ENCODE data around the gene CGA.
"Not testable (repeated sequence)": the region's sequence is repeated elsewhere in the genome, so short reads cannot be mapped to it uniquely, and the experiment has no call there.

Gene CGA

DNA sequence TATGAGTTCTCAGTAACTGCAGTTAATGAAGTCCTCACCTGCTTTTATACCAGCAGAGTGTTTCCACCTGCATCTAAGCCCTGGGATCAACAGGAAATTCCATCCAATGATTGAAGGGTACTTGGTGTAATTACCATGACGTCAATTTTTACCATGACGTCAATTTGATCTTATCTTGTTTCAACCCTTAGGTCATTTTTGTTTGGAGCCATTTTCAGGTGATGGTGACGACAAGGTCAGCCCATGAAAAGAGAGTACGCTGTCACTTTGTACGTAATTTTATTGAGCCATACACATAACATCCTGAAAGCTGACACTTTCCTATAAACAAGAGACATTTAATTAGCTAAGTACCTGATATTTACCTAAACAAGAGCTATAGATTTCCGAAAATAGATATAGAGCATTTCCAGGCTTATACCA lies at the start of gene CGA:
TSS of gene CGA (minus strand) at position 20 of the 423 bp plus-strand sequence. CDS start 6,906 bp downstream, outside the sequence.
- Histone ChIP-seq H3K27ac (no peak within 1 kb of the TSS), H3K4me3 (no peak within 1 kb of the TSS)
- no peak for DNase-seq (ENCODE audit: low spot score)
- TF ChIP-seq, protein P1, sequence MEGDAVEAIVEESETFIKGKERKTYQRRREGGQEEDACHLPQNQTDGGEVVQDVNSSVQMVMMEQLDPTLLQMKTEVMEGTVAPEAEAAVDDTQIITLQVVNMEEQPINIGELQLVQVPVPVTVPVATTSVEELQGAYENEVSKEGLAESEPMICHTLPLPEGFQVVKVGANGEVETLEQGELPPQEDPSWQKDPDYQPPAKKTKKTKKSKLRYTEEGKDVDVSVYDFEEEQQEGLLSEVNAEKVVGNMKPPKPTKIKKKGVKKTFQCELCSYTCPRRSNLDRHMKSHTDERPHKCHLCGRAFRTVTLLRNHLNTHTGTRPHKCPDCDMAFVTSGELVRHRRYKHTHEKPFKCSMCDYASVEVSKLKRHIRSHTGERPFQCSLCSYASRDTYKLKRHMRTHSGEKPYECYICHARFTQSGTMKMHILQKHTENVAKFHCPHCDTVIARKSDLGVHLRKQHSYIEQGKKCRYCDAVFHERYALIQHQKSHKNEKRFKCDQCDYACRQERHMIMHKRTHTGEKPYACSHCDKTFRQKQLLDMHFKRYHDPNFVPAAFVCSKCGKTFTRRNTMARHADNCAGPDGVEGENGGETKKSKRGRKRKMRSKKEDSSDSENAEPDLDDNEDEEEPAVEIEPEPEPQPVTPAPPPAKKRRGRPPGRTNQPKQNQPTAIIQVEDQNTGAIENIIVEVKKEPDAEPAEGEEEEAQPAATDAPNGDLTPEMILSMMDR (IDR thresholded peaks at IDR 0.05): no peak

DNA sequence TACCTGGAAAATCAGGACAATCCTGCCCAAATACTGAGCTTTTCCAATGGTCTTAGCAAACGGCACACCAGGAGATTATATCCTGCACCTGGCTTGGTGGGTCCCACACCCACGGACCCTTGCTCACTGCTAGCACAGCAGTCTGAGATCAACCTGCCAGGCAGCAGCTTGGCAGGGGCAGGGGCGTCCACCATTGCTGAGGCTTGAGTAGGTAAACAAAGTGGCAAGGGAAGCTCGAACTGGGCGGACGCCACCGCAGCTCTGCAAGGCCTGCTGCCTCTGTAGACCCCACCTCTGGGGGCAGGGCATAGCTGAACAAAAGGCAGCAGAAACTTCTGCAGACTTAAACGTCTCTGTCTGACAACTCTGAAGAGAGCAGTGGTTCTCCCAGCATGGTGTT lies 45.0 kb upstream of the CGA start:
- DNase-seq (ENCODE audit: low spot score); H3K4me3 ChIP-seq; H3K27ac ChIP-seq: not testable (repeated sequence)

DNA sequence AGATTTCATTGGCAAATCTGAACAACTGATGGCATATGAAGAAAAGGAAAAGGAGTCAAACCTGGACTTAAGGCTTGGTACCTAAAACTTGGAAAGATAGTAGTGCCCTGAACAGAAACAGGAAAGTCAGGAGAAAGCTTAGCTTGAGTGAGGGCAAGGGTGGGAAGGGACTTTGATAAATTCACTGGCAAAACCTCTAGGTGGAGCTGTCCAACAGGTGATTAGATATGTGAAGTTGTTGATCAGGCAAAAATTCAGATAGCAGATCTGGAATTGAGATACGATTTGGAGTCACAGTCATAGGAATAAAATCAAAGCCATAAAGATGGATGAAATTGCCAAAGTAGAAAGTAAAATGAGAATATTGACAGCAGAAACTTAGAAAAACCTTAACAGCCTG lies 44.3 kb upstream of the CGA start:
- TF ChIP-seq, protein P1 (IDR thresholded peaks at IDR 0.05): peak; percentile 32
- no peak overlapping the region for H3K27ac ChIP-seq
- DNase-seq (ENCODE audit: low spot score): no peak
- H3K4me3 ChIP-seq: no peak overlapping the region

DNA sequence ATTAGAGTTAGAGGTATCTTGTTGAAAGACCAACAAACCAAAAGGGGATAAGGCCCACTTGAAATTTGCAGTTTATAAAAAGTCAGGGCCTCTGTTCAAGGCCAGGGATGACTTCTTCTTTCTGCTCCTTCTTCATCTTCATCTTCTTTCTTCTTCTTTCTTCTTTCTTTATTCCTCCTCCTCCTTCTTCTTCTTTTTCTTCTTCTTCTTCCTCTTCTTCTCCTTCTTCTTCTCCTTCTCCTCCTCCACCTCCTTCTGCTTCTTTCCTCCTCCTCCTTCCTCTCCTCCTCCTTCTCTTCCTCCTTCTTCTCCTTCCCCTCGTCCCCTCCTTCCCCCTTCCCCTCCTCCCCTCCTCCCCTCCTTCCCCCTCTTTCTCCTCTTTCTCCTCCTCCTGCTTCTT lies 42.1 kb upstream of the CGA start:
- TF ChIP-seq, protein P1 (IDR thresholded peaks at IDR 0.05): no peak
- Histone ChIP-seq H3K27ac (no peak overlapping the region), H3K4me3 (no peak overlapping the region)
- DNase-seq (ENCODE audit: low spot score): no peak

DNA sequence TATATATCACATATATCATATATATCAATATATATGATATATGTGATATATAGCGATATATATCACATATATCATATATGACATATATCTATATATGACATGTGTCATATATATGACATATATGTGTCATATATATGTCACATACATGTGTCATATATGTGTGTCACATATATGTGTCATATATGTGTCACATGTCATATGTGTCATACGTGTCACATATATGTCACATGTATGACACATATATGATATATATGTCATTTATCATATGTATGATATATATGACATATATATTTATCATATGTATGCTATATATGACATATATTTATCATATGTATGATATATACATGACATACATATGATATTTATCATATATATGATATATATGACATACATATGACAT lies 32.8 kb upstream of the CGA start:
- Histone ChIP-seq H3K27ac (no peak overlapping the region), H3K4me3 (no peak overlapping the region)
- no peak for DNase-seq (ENCODE audit: low spot score)
- TF ChIP-seq, protein P1 (IDR thresholded peaks at IDR 0.05): no peak

DNA sequence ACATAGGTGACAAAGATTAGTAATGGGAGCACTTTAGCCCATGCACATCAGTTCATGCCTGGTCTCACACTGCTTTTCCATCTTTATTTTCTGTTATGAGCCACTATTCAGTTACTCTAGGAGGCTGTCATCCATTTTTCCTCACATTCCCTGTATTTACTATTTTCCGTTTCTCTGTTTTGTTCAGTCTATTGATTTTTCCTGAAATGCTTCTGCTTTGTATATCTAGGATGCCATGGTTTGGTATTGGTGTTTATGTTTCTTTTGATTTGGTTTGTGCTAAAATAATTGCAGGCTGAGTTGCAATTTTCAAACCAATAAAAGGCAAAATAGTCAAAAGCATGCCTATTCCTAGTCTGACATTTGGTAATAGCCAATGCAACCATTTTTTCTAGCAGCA lies 31.6 kb upstream of the CGA start:
- no peak for DNase-seq (ENCODE audit: low spot score)
- Histone ChIP-seq H3K4me3 (no peak overlapping the region), H3K27ac (no peak overlapping the region)
- TF ChIP-seq, protein P1 (IDR thresholded peaks at IDR 0.05): no peak

DNA sequence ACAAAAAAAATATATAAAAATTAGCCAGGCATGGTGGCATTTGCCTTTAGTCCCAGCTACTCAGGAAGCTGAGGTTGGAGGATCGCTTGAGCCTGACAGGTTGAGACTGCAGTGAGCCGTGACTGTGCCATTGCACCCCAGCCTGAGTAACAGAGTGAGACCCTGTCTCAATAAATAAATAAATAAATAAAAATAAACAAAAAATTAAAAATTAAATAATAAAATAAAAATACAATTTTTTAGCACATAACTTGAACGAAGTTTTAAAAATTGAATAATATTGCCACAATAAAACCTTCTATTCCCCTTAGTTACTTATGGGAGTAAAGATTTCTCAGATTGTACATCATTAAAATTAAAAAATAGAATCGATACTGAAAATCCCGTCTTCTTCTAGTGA lies 29.2 kb upstream of the CGA start:
- DNase-seq (ENCODE audit: low spot score): no peak
- Histone ChIP-seq H3K27ac (no peak overlapping the region), H3K4me3 (no peak overlapping the region)
- TF ChIP-seq, protein P1 (IDR thresholded peaks at IDR 0.05): no peak

DNA sequence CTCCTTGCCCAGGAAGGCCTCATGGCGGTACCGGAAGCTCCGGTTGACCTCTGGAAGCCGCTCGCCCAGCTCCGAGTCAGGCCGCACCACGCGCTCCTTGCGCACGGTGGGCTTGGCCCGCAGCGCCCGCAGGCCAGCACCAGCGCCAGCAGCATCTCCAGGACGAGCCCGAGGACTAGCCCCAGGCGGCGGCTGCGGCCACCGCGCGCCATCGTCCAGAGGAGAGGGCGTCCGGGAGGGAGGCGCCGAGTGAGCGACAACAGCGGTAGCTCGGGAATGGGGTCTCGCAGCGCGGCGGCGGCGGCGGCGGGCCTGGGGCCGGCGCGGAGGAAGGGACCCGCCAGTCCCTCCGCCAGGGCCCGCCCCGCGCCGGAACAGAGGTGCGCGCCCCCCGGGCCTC lies 27.6 kb upstream of the CGA start:
- peak overlapping the region; percentile 45 for H3K4me3 ChIP-seq
- TF ChIP-seq, protein P1 (IDR thresholded peaks at IDR 0.05): no peak
- no peak overlapping the region for H3K27ac ChIP-seq
- DNase-seq (ENCODE audit: low spot score): no peak
